ENCODE results near the gene LONP1.
A peak's percentile ranks its signal among the peaks of the same experiment; 100 is the strongest.

The LONP1 gene

GRCh38 chr19:5677136-5677535 lies 42.8 kb downstream of the LONP1 start:
- DNase-seq, result no peak

GRCh38 chr19:5676772-5677105 lies 43.2 kb downstream of the LONP1 start:
- DNase-seq, result no peak

GRCh38 chr19:5676105-5676771 lies 43.7 kb downstream of the LONP1 start:
- no peak for DNase-seq

- no peak for DNase-seq
Observed at GRCh38 chr19:5674714-5675113, 45.2 kb downstream of the LONP1 start.

- DNase-seq, result no peak
Observed at GRCh38 chr19:5673752-5674151, 46.2 kb downstream of the LONP1 start.

- DNase-seq, result no peak
Observed at GRCh38 chr19:5672708-5673459, 47.1 kb downstream of the LONP1 start.

GRCh38 chr19:5671600-5671999 lies 48.3 kb downstream of the LONP1 start:
- DNase-seq, result no peak

- DNase-seq, result no peak
Observed at GRCh38 chr19:5669212-5669611, 50.7 kb downstream of the LONP1 start.

GRCh38 chr19:5667751-5668271 lies 52.1 kb downstream of the LONP1 start:
- DNase-seq, result no peak

- no peak for DNase-seq
Observed at GRCh38 chr19:5666921-5667610, 52.9 kb downstream of the LONP1 start.

- DNase-seq, result peak; percentile 71
Observed at GRCh38 chr19:5665781-5666513, 54.0 kb downstream of the LONP1 start.

GRCh38 chr19:5664515-5664914 lies 55.4 kb downstream of the LONP1 start:
- no peak for DNase-seq

GRCh38 chr19:5663904-5664303 lies 56.0 kb downstream of the LONP1 start:
- DNase-seq, result no peak

- no peak for DNase-seq
Observed at GRCh38 chr19:5661483-5661882, 58.5 kb downstream of the LONP1 start.

- no peak for DNase-seq
Observed at GRCh38 chr19:5655412-5655811, 64.5 kb downstream of the LONP1 start.

GRCh38 chr19:5654931-5655330 lies 65.0 kb downstream of the LONP1 start:
- no peak for DNase-seq

- no peak for DNase-seq
Observed at GRCh38 chr19:5652261-5652660, 67.7 kb downstream of the LONP1 start.

GRCh38 chr19:5651361-5651760 lies 68.6 kb downstream of the LONP1 start:
- DNase-seq, result no peak

GRCh38 chr19:5648464-5648863 lies 71.5 kb downstream of the LONP1 start:
- DNase-seq, result no peak

GRCh38 chr19:5646703-5647102 lies 73.2 kb downstream of the LONP1 start:
- DNase-seq, result no peak

GRCh38 chr19:5645409-5645808 lies 74.5 kb downstream of the LONP1 start:
- no peak for DNase-seq

GRCh38 chr19:5644037-5644436 lies 75.9 kb downstream of the LONP1 start:
- no peak for DNase-seq

- no peak for DNase-seq
Observed at GRCh38 chr19:5643060-5643459, 76.9 kb downstream of the LONP1 start.
